PC-9 (cell line): ENCODE measurements around the gene RAB26. TPM values are rescaled to one million over a fixed set of nuclear protein-coding genes. Genes with fewer than 3 reads are reported as not detected.

Source experiments
- BruUV-seq: library from RNA; stranded (reverse); fragments of 400-500 nt; replicated peaks from 2 replicates; lab custom pipeline; 2021; lab: Mats Ljungman, UMichigan
- CTCF ChIA-PET: fragments of 300-600 bp; sonication (Branson Sonifier 250); formaldehyde crosslinking; loops from one replicate; lab custom pipeline; 2022; ENCODE audit warnings: antibody characterized with exemption; lab: Charles Lee
- POLR2A ChIA-PET: fragments of 300-600 bp; sonication (Branson Sonifier 250); formaldehyde crosslinking; loops from one replicate; lab custom pipeline; 2022; ENCODE audit warnings: antibody characterized with exemption; ENCODE audit not compliant: unreplicated experiment; lab: Charles Lee
- DNase-seq, 2 experiments: peaks; one replicate each; pipeline versions ENCODE4 v3.0.0 to v3.0.0-alpha.2; 2015 to 2022; ENCODE audit warnings: mixed read lengths in 1 of 2
- H2AFZ ChIP-seq: fragments of 200-600 bp; sonication (generic); 2 replicates; pipeline ENCODE4 v1.8.1; 2017; ENCODE audit warnings: antibody characterized with exemption
- H3F3A ChIP-seq: fragments of 200-600 bp; sonication (generic); 2 replicates; pipeline ENCODE4 v1.8.1; 2017; ENCODE audit warnings: antibody characterized with exemption, mild to moderate bottlenecking, low read depth; ENCODE audit not compliant: insufficient read depth
- H3K27ac ChIP-seq: fragments of 200-600 bp; sonication (generic); 2 replicates; pipeline ENCODE4 v1.6.1; 2016; ENCODE audit warnings: mixed run types
- H3K27me3 ChIP-seq: fragments of 200-600 bp; sonication (generic); 2 replicates; pipeline ENCODE4 v1.6.1; 2016; ENCODE audit warnings: low read depth, mixed run types; ENCODE audit not compliant: insufficient read depth
- H3K36me3 ChIP-seq: fragments of 200-600 bp; sonication (generic); 2 replicates; pipeline ENCODE4 v1.6.1; 2016; ENCODE audit warnings: low read depth, mixed run types
- H3K4me1 ChIP-seq: fragments of 200-600 bp; sonication (generic); replicated peaks from 2 replicates; pipeline ENCODE4 v1.6.1; 2016; ENCODE audit warnings: mixed run types; ENCODE audit not compliant: insufficient read depth
- H3K4me2 ChIP-seq: fragments of 200-600 bp; sonication (generic); 2 replicates; pipeline ENCODE4 v1.6.1; 2017; ENCODE audit warnings: mixed run types
- H3K4me3 ChIP-seq: fragments of 200-600 bp; sonication (generic); 2 replicates; pipeline ENCODE4 v1.6.1; 2016; ENCODE audit warnings: mixed run types
- H3K79me2 ChIP-seq: fragments of 200-600 bp; sonication (generic); 2 replicates; pipeline ENCODE4 v1.6.1; 2017; ENCODE audit warnings: low read depth, mixed run types
- H3K9me2 ChIP-seq: fragments of 200-600 bp; sonication (generic); 2 replicates; pipeline ENCODE4 v1.8.1; 2017; ENCODE audit warnings: mild to moderate bottlenecking; ENCODE audit not compliant: insufficient read depth
- H3K9me3 ChIP-seq: fragments of 200-600 bp; sonication (generic); 2 replicates; pipeline ENCODE4 v1.8.1; 2016; ENCODE audit warnings: low read depth; ENCODE audit not compliant: insufficient read depth
- H4K20me1 ChIP-seq: fragments of 200-600 bp; sonication (generic); 2 replicates; pipeline ENCODE4 v1.8.1; 2017; ENCODE audit not compliant: insufficient read depth
- CTCF ChIP-seq: fragments of 200-600 bp; sonication (generic); conservative IDR thresholded peaks from 2 replicates; pipeline ENCODE4 v1.6.1; 2017; ENCODE audit warnings: mixed run types, antibody characterized with exemption, mild to moderate bottlenecking, moderate library complexity
- EZH2 ChIP-seq: fragments of 200-600 bp; sonication (generic); IDR thresholded peaks from 2 replicates; pipeline ENCODE4 v1.8.0; 2017; ENCODE audit warnings: antibody characterized with exemption, low read depth
- intact Hi-C: fragments of 100-400 bp; cut with micrococcal nuclease; formaldehyde crosslinking; loops from one replicate; pipeline ENCODE4 v1.10.0; 2022; ENCODE audit not compliant: unreplicated experiment
- total RNA-seq: library from RNA; stranded (reverse); gene quantifications from 2 replicates; pipeline ENCODE4 v1.2.3, GENCODE V29; 2021

Gene RAB26
- total RNA-seq, 1 experiment from 2014 or later: 31.3 TPM

- BruUV-seq: no TSS peak
- POLR2A ChIA-PET: no interaction called here
- intact Hi-C loops: no loop called here
Observed at GRCh38 chr16:2171601-2172178, 23.3 kb downstream of the RAB26 start.

GRCh38 chr16:2172688-2173335, 24.4 kb downstream of the RAB26 start:
- Histone ChIP-seq H3K4me3 (no peak overlapping the region), H3F3A (no peaks in the 10 kb centered on the region; the same call in 1 of the 2 replicates), H3K9me3 (no peaks in the 10 kb centered on the region), H3K4me1 (no peaks in the 10 kb centered on the region), H3K27ac (no peak overlapping the region), H2AFZ (no peak overlapping the region), H3K27me3 (no peaks in the 10 kb centered on the region), H3K79me2 (no peaks in the 10 kb centered on the region), H3K9me2 (no peaks in the 10 kb centered on the region), H4K20me1 (peaks cover 11% of the 10 kb centered on the region; the same call in 1 of the 2 replicates), H3K36me3 (0 out of 2 replicates have a peak, but pooled peaks cover under 1% of the 10 kb centered on the region), H3K4me2 (no peak overlapping the region)
- ChIA-PET CTCF (no interaction called here), POLR2A (no interaction called here)
- DNase-seq: no peak
- intact Hi-C loops: no loop called here
- TF ChIP-seq CTCF (no peak), EZH2 (no peak)
- no TSS peak for BruUV-seq

More at GRCh38 chr16:2171601-2172178, 23.3 kb downstream of the RAB26 start:
- Histone ChIP-seq H3K27ac (no peak overlapping the region), H3K36me3 (0 out of 2 replicates have a peak, but pooled peaks cover 9% of the 10 kb centered on the region), H3K27me3 (no peaks in the 10 kb centered on the region), H3K9me3 (no peaks in the 10 kb centered on the region), H4K20me1 (peaks cover 15% of the 10 kb centered on the region), H2AFZ (no peak overlapping the region), H3K4me2 (no peak overlapping the region), H3F3A (no peaks in the 10 kb centered on the region; the same call in 1 of the 2 replicates), H3K4me1 (no peaks in the 10 kb centered on the region), H3K79me2 (peaks cover 7% of the 10 kb centered on the region; the same call in 1 of the 2 replicates), H3K9me2 (no peaks in the 10 kb centered on the region), H3K4me3 (no peak overlapping the region)
- TF ChIP-seq EZH2 (no peak), CTCF (no peak)
- DNase-seq: no peak
- CTCF ChIA-PET: no interaction called here

GRCh38 chr16:2173366-2173765, 24.9 kb downstream of the RAB26 start:
- H3K27ac ChIP-seq: no peak overlapping the region
- no peak overlapping the region for H3K4me3 ChIP-seq
- TF ChIP-seq EZH2 (no peak), CTCF (no peak)
- BruUV-seq: no TSS peak
- no peaks in the 10 kb centered on the region for H3K79me2 ChIP-seq
- no peaks in the 10 kb centered on the region for H3K36me3 ChIP-seq
- H2AFZ ChIP-seq: no peak overlapping the region
- H4K20me1 ChIP-seq: peaks cover 7% of the 10 kb centered on the region; the same call in 1 of the 2 replicates
- POLR2A ChIA-PET: no interaction called here
- H3K4me1 ChIP-seq: no peaks in the 10 kb centered on the region
- H3K4me2 ChIP-seq: no peak overlapping the region
- no peak for DNase-seq
- H3K9me3 ChIP-seq: no peaks in the 10 kb centered on the region
- H3K27me3 ChIP-seq: no peaks in the 10 kb centered on the region
- no peaks in the 10 kb centered on the region; the same call in 1 of the 2 replicates for H3F3A ChIP-seq
- intact Hi-C loops: no loop called here
- CTCF ChIA-PET: no interaction called here
- H3K9me2 ChIP-seq: no peaks in the 10 kb centered on the region
